CD1c-positive myeloid dendritic cell (primary cell): ENCODE measurements around the gene ARHGEF25.
A peak's percentile ranks its signal among the peaks of the same experiment; 100 is the strongest.
"Not testable (repeated sequence)": the region's sequence is repeated elsewhere in the genome, so short reads cannot be mapped to it uniquely, and the experiment has no call there.

Experiments used
- DNase-seq: peaks from one replicate; pipeline ENCODE4 v3.0.0-alpha.2; 2016; ENCODE audit errors: extremely low spot score

ARHGEF25 gene

DNA sequence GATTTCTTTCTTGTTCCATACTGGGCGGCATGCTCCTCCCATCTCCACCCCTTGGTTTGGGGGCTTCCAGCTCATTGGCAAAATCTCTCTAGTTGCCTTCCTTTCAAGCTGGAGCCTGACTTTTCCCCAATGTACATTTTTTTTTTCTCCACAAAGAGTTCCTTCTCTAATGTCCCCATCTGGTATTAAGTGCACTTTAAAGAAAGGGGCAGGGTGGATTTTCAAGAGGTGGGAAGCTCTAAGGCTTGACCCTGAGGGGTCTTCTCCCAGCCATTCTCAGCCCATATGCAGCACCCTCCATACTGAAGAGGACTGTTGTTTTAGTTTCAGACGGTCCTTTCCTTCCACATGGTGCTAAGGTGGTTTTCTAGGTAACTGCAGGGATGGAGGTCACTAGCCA is 26.1 kb upstream of the ARHGEF25 start:
- no peak for DNase-seq

DNA sequence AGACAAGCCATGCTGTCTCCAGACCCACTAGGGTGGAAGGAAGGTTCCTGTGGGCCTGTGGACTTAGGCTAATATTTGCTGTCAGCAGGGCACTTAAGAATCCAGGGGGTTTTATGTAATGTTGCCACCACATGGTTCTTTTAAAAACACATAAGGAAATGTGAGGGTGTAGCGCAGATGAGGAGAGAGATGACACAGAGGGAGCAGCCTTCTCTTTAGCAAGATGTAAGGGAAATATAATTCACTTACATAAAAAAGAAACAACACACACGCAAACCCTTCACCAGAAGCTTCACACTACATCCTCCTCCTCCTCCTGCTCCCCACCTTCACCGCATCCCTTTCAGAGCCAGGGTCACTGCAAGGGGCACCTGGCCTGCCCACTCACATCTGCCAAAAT is 25.1 kb upstream of the ARHGEF25 start:
- DNase-seq, result no peak

DNA sequence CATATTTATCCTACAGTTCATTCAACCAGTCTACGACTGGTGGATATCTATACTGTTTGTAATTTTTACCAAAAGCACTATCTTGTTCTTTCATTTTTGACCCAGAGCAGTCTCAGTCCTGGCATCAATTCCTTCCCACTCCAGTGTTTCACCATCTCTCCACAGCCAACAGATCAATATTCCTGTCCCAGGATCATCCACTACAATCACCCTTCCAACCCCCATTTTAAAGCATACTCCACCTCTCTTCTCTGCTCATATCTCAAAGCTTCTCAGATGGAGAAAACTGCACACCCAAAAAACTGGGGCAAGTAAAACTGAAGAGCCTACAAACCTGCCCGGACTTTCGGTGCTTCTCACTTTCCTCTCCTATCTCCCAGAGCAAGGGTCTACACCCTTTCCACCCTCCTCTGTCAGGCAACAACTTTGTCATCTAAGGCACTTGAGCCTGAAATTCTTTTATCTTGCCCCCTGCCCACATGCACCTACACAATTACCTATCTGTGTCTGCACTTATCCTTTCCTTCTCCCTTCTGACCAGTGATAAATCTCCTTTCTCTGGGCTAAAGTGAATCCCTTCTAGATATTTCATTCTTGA is 24.3 kb upstream of the ARHGEF25 start:
- no peak for DNase-seq

DNA sequence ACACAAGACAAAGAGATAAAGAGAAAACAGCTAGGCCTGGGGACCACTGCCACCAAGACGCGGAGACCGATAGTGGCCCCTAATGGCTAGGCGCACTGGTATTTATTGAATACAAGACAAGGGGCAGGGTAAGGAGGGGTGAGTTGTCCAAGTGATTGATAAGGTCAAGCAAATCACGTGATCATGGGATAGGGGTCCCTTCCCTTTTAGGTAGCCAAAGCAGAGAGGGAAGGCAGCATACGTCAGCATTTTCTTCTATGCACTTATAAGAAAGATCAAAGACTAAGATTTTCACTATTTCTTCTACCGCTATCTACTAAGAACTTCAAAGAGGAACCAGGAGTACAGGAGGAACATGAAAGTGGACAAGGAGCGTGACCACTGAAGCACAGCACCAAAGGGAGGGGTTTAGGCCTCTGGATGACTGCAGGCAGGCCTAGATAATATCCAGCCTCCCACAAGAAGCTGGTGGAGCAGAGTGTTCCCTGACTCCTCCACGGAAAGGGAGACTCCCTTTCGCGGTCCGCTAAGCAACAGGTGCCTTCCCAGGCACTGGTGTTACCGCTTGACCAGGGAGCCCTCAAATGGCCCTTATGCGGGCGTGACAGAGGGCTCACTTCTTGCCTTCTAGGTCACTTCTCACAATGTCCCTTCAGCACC is 22.2 kb upstream of the ARHGEF25 start:
- DNase-seq, result not testable (repeated sequence)

DNA sequence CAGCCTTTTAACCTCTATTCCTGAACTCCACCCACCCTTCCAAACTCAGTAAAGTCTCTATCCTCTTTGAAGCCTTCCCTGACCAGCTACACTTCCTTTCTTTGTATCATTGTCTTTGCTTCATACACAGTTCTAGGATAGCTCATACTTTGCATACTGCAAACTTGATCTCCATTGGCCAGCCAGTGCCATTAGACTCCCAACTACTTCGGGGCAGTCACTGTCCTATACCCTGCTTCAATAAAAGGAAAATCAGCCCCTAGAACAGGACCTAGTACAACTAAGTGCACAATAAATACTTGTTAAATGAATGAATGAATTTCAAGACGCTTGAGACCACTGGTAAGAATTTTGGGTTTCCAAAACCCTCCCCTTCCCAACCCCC is 20.8 kb upstream of the ARHGEF25 start:
- DNase-seq, result no peak

DNA sequence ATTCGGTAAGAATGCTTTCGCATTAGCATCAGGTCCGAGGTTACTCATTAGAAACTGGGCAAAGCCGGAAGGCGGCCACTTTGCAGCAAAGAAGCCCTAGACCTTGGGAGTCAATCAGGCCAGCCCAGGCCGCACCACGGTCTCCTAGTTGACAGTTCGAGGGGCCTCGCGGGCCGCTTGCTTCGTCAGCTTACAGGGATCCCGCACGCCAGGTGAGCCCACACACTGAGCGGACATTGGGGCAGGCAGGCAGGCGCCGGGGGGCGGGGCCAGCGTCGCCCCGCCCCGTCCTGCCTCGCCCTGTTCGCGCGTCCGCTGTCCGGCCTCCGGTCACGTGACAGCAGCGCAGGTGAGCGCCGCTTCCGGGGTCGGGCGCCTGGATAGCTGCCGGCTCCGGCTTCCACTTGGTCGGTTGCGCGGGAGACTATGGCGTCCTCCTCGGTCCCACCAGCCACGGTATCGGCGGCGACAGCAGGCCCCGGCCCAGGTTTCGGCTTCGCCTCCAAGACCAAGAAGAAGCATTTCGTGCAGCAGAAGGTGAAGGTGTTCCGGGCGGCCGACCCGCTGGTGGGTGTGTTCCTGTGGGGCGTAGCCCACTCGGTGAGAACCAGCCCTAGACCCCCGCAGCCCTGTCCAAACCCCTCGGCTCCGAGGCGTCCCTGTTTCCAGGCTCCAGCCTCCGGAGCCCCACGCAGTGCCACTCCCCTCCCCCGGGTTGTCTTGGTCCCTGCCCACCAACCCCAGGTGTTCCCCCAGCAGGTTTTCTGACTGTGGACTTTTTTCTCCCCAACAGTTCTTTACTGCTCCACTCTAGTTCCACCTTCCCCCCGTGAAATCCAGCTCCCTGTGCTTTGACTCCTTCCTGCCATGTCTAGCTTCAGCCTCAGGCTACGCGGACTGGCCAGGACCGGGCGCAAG is 20.1 kb upstream of the ARHGEF25 start, which contains the start of gene PIP4K2C:
TSS of gene PIP4K2C (plus strand) at position 329 of the 918 bp plus-strand sequence. CDS start at position 427, 98 bp downstream.
- peak; percentile 83 for DNase-seq

DNA sequence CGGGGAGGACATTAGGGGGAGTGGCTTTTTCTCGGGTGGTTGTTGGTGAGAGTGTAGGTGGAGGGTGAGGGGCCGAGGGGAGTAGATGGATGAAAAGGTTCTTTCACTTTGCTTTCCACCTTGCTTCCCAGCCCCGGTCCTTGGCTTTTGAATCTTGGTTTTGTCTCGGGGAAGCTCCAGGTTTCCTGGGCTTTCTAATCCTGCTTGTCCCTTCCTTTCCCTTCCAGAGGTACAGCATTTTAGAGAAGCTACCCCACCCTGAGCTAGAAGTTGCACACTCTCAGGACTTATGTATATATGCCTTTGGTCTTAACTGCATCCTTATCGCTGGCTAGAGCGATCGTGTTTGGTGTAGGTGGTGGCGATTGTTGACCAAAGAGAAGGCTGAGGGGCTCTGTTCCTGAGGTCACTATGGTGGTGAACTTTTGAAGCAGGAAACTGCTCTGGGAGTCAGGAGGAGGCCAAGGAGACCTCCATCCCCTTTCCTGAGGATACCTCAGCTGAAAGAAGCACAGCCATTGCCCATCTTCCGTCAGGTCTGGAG is 19.4 kb upstream of the ARHGEF25 start:
- no peak for DNase-seq

DNA sequence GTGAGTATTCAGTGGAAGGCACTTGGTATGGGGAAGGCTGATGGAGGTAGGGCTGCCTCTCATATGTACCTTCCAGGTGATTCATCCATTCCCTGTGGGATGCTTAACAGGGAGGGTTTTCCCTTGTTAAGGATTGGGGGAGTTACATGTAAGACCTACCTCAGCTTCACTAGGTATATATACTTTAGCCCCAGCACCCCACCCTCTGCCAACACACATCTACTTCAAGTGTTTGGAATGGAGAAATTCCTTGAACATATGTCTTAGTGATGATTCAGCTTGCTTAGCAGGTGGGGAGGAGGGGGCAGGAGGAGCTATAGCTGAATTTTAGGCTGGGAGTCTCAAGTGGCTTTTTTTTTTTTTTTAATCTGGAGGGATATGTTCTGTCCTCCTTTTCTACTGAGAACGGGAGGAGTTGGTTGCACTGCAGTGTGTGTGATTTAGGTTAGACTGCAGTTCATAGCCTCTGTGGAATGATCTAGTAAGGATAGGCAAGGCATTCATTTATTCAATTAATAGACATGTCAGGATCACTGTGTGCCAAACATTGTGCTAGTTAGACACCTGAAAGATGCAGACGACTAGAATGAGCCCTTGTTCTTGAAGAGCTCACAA is 18.6 kb upstream of the ARHGEF25 start:
- no peak for DNase-seq

DNA sequence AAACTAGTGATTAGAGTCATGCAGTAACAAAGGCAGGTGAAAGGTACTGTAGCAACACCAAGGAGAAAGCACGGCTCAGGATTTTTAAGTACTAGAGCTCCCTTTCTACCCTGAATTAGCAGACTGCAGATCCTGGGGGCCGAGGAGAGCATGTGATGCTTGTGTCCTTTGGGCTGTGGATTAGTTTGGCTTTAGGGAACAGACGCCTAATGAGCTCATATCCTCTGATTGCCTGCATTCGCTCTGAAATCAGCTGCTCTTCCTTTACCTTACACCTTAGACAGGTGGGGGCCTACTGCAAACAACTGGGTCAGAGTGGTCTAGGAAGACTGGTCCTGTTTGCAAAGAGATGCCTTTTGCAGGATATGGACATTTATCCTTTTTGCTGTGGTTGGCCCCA is 18.0 kb upstream of the ARHGEF25 start:
- no peak for DNase-seq

DNA sequence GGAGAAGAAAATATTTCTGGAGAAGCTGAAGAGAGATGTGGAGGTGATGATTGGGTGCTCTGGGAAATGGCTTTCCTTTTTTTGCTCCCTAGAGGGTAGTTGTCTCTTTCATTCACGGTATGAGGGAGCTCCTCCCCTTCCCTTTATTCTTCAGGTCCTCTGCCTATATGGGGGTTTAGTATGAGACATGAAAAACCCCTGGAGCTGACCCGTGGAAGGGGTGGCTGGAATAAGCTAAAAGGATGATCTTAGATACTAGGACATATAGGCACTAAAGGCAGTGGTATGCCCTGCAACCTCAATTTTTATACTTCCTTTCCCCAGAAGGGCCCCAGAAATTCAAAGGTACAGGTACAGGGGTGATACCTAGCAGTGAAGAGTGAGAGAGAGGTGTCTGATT is 10.8 kb upstream of the ARHGEF25 start:
- DNase-seq, result no peak

DNA sequence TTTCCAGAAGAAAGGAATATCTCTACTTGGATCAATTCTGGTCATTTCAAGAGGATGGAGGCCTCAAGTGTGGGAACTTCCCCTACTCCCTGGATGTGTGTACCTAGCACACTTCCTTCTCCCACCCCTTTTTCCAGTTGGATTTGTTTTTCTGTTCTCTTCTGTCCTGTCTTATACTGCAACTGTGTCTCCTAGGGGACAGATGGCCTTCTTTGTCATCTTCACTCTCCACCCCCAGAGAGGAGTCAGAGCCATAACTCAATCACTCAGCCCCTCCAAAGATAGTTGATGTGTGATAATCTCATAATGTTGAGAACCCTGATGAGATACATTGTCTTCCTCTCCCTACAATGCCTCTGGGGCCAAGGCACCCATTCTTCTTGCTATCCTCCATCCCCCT is 8.7 kb upstream of the ARHGEF25 start:
- no peak for DNase-seq

DNA sequence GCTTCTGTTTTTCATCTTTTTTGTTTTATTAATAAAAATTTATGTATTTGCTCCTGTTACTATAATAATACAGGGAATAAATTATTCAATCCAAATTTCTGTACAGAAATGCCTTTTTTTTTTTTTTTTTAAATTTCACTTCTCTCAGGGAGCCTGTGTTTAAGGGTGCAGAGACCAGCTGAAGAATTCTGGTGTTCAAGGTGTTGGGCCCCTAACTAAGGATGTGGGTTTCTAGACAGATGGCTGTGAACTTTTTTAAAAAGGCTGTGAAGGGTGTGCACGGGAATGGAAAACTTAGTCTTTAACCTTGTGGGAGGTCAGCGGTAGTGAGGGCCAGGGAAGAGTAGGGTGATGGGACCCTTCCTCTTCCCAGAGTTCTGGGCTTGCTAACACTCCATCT is 7.9 kb upstream of the ARHGEF25 start:
- DNase-seq, result no peak

DNA sequence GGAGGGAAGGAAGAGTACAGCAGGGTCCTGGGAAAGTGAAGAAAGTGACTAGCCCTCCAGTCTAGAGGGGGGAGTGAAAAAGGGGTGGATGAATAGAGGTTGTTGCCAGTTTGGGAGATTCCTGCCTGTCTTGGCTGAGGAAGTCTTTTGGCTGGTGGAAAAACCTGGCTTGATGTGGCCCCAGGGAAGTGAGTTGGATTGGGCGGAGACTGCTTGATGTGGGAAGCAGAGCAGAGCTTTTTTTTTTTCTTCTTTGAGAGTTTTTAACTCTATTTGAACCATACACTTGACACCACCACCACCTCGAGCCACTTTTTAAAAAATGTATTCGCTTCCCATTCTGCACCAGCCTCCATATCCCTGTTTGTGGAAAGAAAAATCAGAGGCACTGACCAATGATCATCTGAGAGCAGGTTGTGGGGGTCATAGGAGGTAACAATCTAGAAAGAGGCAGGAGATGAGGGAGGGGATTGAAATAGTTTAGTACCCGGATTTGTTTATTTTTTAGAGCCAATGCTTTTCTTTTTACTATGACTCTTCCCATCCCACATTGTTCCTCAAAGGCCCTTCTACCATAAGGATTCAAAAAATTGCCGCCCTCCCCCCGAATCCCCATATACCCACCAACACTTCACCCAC is 7.3 kb upstream of the ARHGEF25 start:
- DNase-seq, result no peak

DNA sequence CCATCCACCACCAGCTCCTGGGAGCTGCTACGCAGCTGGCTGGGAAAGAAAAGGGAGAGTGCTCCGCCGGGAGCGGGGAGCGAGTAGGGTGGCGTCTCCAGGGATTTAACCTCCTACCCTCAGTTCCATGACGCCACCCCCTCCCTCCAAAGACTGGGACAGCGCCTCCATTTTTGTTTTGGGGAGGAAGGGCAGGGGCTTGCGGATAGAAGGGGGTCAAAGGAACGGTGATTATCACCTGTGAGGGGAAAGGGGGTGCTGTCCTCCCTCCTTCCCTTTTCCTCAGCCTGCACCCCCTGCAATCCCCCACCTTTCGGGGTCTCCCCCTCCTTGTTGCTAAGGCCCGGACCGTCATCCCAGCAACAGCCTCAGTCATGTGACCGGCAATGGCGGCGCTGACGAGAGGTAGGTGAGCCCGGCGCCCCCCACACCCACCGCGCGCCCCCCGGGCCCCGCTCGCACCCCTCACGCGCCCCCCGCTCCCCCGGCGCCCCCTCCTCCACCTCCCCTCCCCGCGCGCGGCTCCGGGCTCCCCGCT is 6.7 kb upstream of the ARHGEF25 start, which contains the start of gene DTX3:
TSS of gene DTX3 (plus strand) at position 371 of the 538 bp plus-strand sequence. CDS start 1,694 bp downstream, outside the sequence.
- DNase-seq, result no peak

DNA sequence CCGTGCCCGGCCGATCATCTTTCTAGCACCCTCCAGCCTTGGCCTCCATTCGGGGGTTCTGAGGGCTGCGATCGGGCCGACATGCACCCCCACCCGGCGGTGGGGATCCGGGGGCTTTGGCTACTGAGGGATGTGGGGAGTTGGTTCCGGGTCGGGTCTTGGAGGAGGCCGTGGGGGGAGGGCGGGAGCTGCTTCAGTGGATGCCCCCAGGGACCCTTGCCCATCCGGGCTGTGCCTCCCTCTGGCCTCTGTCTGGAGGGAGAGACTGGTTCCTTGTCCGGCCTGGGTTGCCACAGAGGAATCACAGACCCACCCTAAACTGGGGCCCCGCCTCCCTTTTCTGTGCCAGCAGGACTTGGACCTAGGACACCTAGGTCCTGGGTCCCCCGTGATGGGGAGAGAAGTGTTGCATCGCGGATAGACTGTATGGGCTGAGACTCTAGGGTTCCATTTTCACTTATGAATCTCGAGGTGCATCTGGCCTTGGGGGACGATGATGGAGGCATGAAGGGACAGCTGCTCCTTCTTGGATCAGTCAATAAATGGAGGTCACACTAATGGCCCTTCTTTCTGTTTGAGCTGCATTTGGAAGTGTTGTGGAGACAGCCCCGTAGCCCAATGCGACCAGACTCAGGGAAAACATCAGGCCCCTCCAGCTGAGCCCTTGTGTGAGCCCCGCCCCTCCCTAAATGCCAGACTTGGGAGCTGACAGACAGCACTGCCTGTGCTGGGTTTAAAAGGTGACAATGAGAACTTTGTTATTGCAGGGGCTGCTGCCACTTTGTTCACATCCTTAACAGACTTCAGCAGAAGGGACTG is 6.0 kb upstream of the ARHGEF25 start:
- DNase-seq, result no peak

DNA sequence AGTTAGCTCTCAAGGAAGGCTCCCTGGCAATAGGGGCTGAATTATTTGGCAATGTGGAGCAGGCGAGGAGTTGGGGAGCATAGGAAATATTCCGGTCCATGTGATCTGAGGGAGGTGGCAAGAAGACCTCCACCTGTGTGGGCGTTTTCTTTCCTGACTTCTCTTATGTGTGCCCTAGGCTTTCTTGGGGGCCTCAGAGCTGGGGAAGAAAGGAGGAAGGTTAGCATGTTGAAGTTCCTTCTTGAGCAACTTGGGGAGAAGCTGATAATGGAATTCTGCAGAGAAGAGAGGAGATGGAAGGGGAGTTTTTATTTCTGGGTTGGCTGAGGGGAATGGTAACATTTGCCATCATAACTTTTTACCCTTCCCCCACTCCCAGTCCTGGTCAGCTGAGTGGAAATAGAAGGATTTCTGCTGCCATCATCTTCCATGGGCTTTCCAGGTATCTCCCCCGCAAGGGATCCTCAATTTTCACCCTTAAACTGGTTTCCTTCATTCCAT is 5.4 kb upstream of the ARHGEF25 start:
- DNase-seq, result no peak

DNA sequence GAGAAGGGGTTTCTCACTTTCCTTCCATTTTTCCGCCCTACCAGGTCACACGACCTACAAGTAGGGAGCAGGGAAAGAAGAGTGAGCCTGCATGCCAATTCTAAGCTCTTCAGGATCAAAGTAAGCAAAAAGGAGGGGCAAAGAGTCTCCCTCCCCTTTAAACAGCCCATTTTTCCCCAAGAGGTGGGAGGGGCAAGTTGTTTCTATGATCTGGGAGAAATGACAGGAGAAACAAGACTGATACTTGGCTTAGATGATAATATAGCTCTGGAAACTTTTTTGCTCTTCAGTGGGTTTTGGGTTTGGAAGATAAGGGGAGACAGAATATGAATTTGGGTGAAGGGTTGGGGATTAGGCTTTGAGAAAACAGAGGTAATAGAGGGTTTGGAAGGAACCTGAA is 4.8 kb upstream of the ARHGEF25 start:
- DNase-seq, result no peak

DNA sequence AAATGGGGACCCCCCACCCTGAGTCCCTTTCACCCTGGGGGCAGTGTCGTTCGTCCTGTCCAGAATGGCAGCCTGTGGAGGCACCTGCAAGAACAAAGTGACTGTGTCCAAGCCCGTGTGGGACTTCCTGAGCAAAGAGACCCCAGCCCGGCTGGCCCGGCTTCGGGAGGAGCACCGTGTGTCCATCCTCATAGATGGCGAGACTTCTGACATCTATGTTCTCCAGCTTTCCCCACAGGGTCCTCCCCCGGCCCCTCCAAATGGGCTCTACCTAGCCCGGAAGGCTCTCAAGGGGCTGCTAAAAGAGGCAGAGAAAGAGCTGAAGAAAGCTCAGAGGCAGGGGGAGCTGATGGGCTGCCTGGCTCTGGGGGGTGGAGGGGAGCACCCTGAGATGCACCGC is 4.4 kb upstream of the ARHGEF25 start:
- no peak for DNase-seq

DNA sequence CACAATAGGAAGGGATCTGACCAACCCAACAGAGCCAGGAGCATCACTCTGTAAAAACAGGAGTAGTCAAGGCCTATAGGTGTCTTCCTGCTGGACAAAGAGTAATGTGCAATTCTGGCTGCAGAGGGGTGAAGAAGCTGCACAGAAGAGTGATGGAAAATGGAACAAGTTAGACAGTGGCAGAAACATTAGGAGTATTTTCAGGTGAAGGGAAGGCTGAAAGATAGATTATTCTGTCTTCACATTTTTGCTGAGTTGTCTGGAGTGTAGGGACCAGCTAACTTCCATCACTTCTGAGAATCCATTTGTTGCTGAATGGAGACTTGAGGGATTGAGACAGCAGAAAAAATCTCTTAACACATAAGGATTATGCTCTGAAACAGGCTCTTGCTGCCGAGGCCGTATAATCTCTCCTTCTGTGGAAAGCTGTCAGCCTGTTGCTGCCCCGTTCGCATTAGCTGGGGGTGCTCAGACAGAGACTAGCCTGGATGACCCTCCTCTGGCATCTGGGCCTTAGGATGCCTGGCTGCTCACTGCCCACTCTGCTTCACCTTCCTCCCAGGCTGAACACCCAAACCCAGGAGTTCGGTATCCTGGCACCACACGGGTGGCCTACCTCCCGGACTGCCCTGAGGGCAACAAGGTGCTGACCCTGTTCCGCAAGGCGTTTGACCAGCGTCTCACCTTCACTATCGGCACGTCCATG is 3.1 kb upstream of the ARHGEF25 start:
- no peak for DNase-seq
